ENCODE results near the gene FAM118B. TPM values are rescaled to one million over a fixed set of nuclear protein-coding genes. Genes with fewer than 3 reads are reported as not detected.
"Not testable (repeated sequence)": the region's sequence is repeated elsewhere in the genome, so short reads cannot be mapped to it uniquely, and the experiment has no call there.

The FAM118B gene
- total RNA-seq, 4 donors from 2014 or later = 11.4 to 14.2 (median 11.6) TPM

- peak overlapping the region; percentile 65 to 89 (median 71) for H3K4me3 ChIP-seq
- no peak for DNase-seq (ENCODE audit: low spot score in 2 of 2)
- peaks cover 0 to 53% (median 13%) of the 10 kb centered on the region in 4 donors for H3K4me1 ChIP-seq
- H3K9me3 ChIP-seq = no peaks in the 10 kb centered on the region
- TF ChIP-seq POLR2A (IDR thresholded peaks at IDR 0.05) (no peak), EP300 (IDR thresholded peaks at IDR 0.05) (no peak), CTCF (IDR thresholded peaks at IDR 0.05) (no peak)
- no peaks in the 10 kb centered on the region for H3K27me3 ChIP-seq
- 28 to 40% methylated on average over 12 of the region's 12 CpGs for WGBS, 2 donors
- peaks cover 0 to 27% (median 0%) of the 10 kb centered on the region in 3 donors for H3K36me3 ChIP-seq
- H3K27ac ChIP-seq = peak overlapping the region; percentile 79 to 96 (median 91)
Observed at GRCh38 chr11:126304457-126305075, 93.0 kb downstream of the FAM118B start.

- Histone ChIP-seq H3K27ac (peak overlapping the region in 2 of 4 donors; percentile 6 to 39), H3K27me3 (no peaks in the 10 kb centered on the region), H3K36me3 (peaks cover 0 to 20% (median 0%) of the 10 kb centered on the region in 3 donors), H3K4me1 (peaks cover 0 to 63% (median 17%) of the 10 kb centered on the region in 4 donors), H3K9me3 (no peaks in the 10 kb centered on the region), H3K4me3 (no peak overlapping the region)
- TF ChIP-seq CTCF (IDR thresholded peaks at IDR 0.05) = no peak
- TF ChIP-seq POLR2A (IDR thresholded peaks at IDR 0.05) = no peak
- TF ChIP-seq EP300 (IDR thresholded peaks at IDR 0.05) = no peak
- WGBS, 2 donors = 91 to 93% methylated on average over 4 of the region's 4 CpGs
- no peak for DNase-seq (ENCODE audit: low spot score in 2 of 2)
Observed at GRCh38 chr11:126305699-126306098, 94.1 kb downstream of the FAM118B start.

GRCh38 chr11:126307706-126308105, 96.1 kb downstream of the FAM118B start:
- no peak overlapping the region for H3K4me3 ChIP-seq
- H3K4me1 ChIP-seq = peaks cover 0 to 76% (median 22%) of the 10 kb centered on the region in 4 donors
- TF ChIP-seq EP300 (IDR thresholded peaks at IDR 0.05) = no peak
- peak in 3 of 5 experiments; percentile 17 to 45 (median 30) for TF ChIP-seq CTCF (IDR thresholded peaks at IDR 0.05)
- DNase-seq (ENCODE audit: low spot score in 2 of 2) = no peak
- WGBS, 2 donors = 9 to 15% methylated on average over 5 of the region's 5 CpGs
- peaks cover 0 to 14% (median 0%) of the 10 kb centered on the region in 3 donors for H3K36me3 ChIP-seq
- no peaks in the 10 kb centered on the region for H3K27me3 ChIP-seq
- H3K27ac ChIP-seq = peak overlapping the region in 2 of 4 donors; percentile 45 to 72
- H3K9me3 ChIP-seq = no peaks in the 10 kb centered on the region

GRCh38 chr11:126308271-126308671, 96.7 kb downstream of the FAM118B start:
- no peak for TF ChIP-seq POLR2A (IDR thresholded peaks at IDR 0.05)
- TF ChIP-seq EP300 (IDR thresholded peaks at IDR 0.05) = no peak
- TF ChIP-seq CTCF (IDR thresholded peaks at IDR 0.05) = no peak
- H3K27ac ChIP-seq = peak overlapping the region in 2 of 4 donors; percentile 45 to 72
- H3K36me3 ChIP-seq = peaks cover 0 to 20% (median 0%) of the 10 kb centered on the region in 3 donors
- H3K4me1 ChIP-seq = peaks cover 0 to 76% (median 21%) of the 10 kb centered on the region in 4 donors
- no peaks in the 10 kb centered on the region for H3K27me3 ChIP-seq
- H3K4me3 ChIP-seq = no peak overlapping the region
- no peaks in the 10 kb centered on the region for H3K9me3 ChIP-seq
- no peak for DNase-seq (ENCODE audit: low spot score in 2 of 2)
- 40 to 46% methylated on average over 4 of the region's 4 CpGs for WGBS, 2 donors

- not testable (repeated sequence) for H3K9me3 ChIP-seq; DNase-seq (ENCODE audit: low spot score in 2 of 2); H3K4me3 ChIP-seq; H3K27me3 ChIP-seq
- H3K4me1 ChIP-seq = peaks cover 0 to 72% (median 20%) of the 10 kb centered on the region in 4 donors
- H3K36me3 ChIP-seq = peaks cover 0 to 20% (median 0%) of the 10 kb centered on the region in 3 donors
- peak overlapping the region in 2 of 4 donors; percentile 45 to 72 for H3K27ac ChIP-seq
- 70 to 83% methylated on average over 4 of the region's 4 CpGs for WGBS, 2 donors
Observed at GRCh38 chr11:126308771-126309170, 97.2 kb downstream of the FAM118B start.

Measured in tibial nerve (tissue), 4 donors.